Stimulated activated CD8-positive, alpha-beta memory T cell treated with anti-CD3 and anti-CD28 coated beads, Interleukin-12 subunit alpha, Interleukin-12 subunit beta, amount 100 ng/mL, for 1 hour (primary cell): ENCODE results near the gene ANAPC10.
"Not testable (repeated sequence)": the region's sequence is repeated elsewhere in the genome, so short reads cannot be mapped to it uniquely, and the experiment has no call there.

ENCODE experiments used
- DNase-seq: peaks from one replicate; pipeline ENCODE4 v3.0.0-alpha.2; 2020; ENCODE audit warnings: low read depth

ANAPC10 gene

GRCh38 chr4:145071560-145071959 lies 26.4 kb downstream of the ANAPC10 start:
- no peak for DNase-seq

GRCh38 chr4:145069361-145069760 lies 28.6 kb downstream of the ANAPC10 start:
- no peak for DNase-seq

GRCh38 chr4:145066063-145066501 lies 31.9 kb downstream of the ANAPC10 start:
- DNase-seq, result no peak

GRCh38 chr4:145061318-145061920 lies 36.6 kb downstream of the ANAPC10 start:
- no peak for DNase-seq

- no peak for DNase-seq
Observed at GRCh38 chr4:145058256-145058655, 39.7 kb downstream of the ANAPC10 start.

GRCh38 chr4:145056325-145057130 lies 41.5 kb downstream of the ANAPC10 start:
- DNase-seq, result no peak

GRCh38 chr4:145055533-145056257 lies 42.3 kb downstream of the ANAPC10 start:
- no peak for DNase-seq

- no peak for DNase-seq
Observed at GRCh38 chr4:145049241-145049640, 48.8 kb downstream of the ANAPC10 start.

GRCh38 chr4:145048817-145049216 lies 49.2 kb downstream of the ANAPC10 start:
- DNase-seq, result no peak

- no peak for DNase-seq
Observed at GRCh38 chr4:145047151-145047550, 50.8 kb downstream of the ANAPC10 start.

GRCh38 chr4:145045180-145045579 lies 52.8 kb downstream of the ANAPC10 start:
- no peak for DNase-seq

- DNase-seq, result no peak
Observed at GRCh38 chr4:145044341-145044740, 53.7 kb downstream of the ANAPC10 start.

GRCh38 chr4:145043306-145043705 lies 54.7 kb downstream of the ANAPC10 start:
- DNase-seq, result no peak

GRCh38 chr4:145042601-145043285 lies 55.3 kb downstream of the ANAPC10 start:
- no peak for DNase-seq

- no peak for DNase-seq
Observed at GRCh38 chr4:145041378-145041777, 56.6 kb downstream of the ANAPC10 start.

GRCh38 chr4:145035494-145036136 lies 62.4 kb downstream of the ANAPC10 start:
- DNase-seq, result no peak

- DNase-seq, result no peak
Observed at GRCh38 chr4:145034727-145035211, 63.2 kb downstream of the ANAPC10 start.

GRCh38 chr4:145019346-145019745 lies 78.7 kb downstream of the ANAPC10 start:
- no peak for DNase-seq

- DNase-seq, result no peak
Observed at GRCh38 chr4:145014365-145014764, 83.6 kb downstream of the ANAPC10 start.

GRCh38 chr4:145012841-145013240 lies 85.2 kb downstream of the ANAPC10 start:
- no peak for DNase-seq

GRCh38 chr4:145011636-145012035 lies 86.4 kb downstream of the ANAPC10 start:
- DNase-seq, result no peak

- DNase-seq, result not testable (repeated sequence)
Observed at GRCh38 chr4:145010315-145010714, 87.7 kb downstream of the ANAPC10 start.
